Nephron progenitor cell (in vitro differentiated cells): ENCODE results near the gene ADARB2.

ENCODE experiments used
- DNase-seq: peaks from one replicate; pipeline ENCODE4 v3.0.0; 2021
- H3K27ac Mint-ChIP-seq: 2 replicates; pipeline ENCODE4 v1.8.0; 2021; ENCODE audit warnings: mild to moderate bottlenecking, moderate library complexity, mixed read lengths
- H3K27me3 Mint-ChIP-seq: 2 replicates; pipeline ENCODE4 v1.8.0; 2021; ENCODE audit warnings: mild to moderate bottlenecking, low read depth, mixed read lengths; ENCODE audit not compliant: poor library complexity
- H3K36me3 Mint-ChIP-seq: 2 replicates; pipeline ENCODE4 v1.8.0; 2021; ENCODE audit warnings: low read depth, mixed read lengths
- H3K4me1 Mint-ChIP-seq: 2 replicates; pipeline ENCODE4 v1.8.0; 2021; ENCODE audit warnings: mixed read lengths
- H3K4me3 Mint-ChIP-seq: 2 replicates; pipeline ENCODE4 v1.8.0; 2021; ENCODE audit warnings: mild to moderate bottlenecking, moderate library complexity, mixed read lengths
- H3K9me3 Mint-ChIP-seq: 2 replicates; pipeline ENCODE4 v1.8.0; 2021; ENCODE audit warnings: mild to moderate bottlenecking, moderate library complexity, mixed read lengths
- TF ChIP-seq, protein P1 (sequence below): fragments of 200-600 bp; sonication (generic); IDR thresholded peaks from 2 replicates; pipeline ENCODE4 v1.5.0; 2021; ENCODE audit warnings: antibody characterized with exemption

Gene ADARB2

GRCh38 chr10:1170867-1171180 is 566.5 kb downstream of the ADARB2 start:
- H3K27me3 Mint-ChIP-seq, result peaks cover 6% of the 10 kb centered on the region
- H3K36me3 Mint-ChIP-seq, result no peaks in the 10 kb centered on the region
- H3K9me3 Mint-ChIP-seq, result no peaks in the 10 kb centered on the region
- TF ChIP-seq, protein P1, sequence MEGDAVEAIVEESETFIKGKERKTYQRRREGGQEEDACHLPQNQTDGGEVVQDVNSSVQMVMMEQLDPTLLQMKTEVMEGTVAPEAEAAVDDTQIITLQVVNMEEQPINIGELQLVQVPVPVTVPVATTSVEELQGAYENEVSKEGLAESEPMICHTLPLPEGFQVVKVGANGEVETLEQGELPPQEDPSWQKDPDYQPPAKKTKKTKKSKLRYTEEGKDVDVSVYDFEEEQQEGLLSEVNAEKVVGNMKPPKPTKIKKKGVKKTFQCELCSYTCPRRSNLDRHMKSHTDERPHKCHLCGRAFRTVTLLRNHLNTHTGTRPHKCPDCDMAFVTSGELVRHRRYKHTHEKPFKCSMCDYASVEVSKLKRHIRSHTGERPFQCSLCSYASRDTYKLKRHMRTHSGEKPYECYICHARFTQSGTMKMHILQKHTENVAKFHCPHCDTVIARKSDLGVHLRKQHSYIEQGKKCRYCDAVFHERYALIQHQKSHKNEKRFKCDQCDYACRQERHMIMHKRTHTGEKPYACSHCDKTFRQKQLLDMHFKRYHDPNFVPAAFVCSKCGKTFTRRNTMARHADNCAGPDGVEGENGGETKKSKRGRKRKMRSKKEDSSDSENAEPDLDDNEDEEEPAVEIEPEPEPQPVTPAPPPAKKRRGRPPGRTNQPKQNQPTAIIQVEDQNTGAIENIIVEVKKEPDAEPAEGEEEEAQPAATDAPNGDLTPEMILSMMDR, result no peak
- peaks cover 44% of the 10 kb centered on the region for H3K4me1 Mint-ChIP-seq
- H3K4me3 Mint-ChIP-seq, result no peak overlapping the region
- DNase-seq, result no peak
- H3K27ac Mint-ChIP-seq, result no peak overlapping the region

DNA sequence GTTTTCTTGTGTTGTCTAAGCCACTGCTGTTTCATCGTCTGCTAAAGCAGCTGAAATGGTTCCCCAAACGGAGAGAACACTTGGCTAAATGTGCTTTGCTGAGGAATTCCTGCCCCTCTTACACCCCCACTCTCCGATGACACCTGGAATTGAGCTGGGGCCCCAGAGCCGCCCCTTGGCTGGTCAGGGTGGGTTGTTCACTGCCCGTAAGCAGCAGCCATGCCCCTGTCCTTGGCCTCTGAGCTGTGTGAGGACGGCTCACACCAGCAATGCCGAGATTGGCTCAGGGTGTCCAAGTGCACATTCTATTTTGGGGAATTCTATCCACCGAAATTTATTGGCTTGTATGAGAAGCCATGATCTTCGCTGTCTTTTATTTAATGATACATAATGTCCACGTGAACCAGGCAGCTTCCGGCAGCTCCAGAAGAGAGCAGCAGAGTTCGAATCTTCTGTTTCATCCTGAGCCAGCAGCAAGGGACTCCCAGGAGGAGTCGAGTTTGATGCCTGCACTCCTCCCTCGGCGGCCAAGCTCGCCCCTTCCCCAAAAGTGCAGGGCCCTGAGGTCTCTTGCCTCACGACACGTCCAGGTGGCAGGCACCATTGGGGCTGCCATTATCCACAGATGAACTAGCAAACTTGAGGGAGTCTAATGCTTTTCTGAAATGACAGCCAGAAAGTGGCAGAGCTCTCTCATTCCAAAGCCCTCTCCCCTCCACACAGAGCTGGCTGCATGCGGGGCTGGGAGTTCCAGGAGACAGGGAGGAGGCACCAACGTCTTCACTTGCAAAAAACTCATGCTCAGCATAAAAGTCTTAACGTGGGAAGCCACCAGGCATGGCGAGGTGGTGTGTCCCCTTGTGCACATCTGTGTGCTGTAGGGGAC is 567.1 kb downstream of the ADARB2 start:
- no peak for DNase-seq
- H3K27me3 Mint-ChIP-seq, result peaks cover 11% of the 10 kb centered on the region
- TF ChIP-seq, protein P1, result no peak
- no peak overlapping the region for H3K4me3 Mint-ChIP-seq
- H3K27ac Mint-ChIP-seq, result no peak overlapping the region
- no peaks in the 10 kb centered on the region for H3K9me3 Mint-ChIP-seq
- no peaks in the 10 kb centered on the region for H3K36me3 Mint-ChIP-seq
- peaks cover 39% of the 10 kb centered on the region for H3K4me1 Mint-ChIP-seq

DNA sequence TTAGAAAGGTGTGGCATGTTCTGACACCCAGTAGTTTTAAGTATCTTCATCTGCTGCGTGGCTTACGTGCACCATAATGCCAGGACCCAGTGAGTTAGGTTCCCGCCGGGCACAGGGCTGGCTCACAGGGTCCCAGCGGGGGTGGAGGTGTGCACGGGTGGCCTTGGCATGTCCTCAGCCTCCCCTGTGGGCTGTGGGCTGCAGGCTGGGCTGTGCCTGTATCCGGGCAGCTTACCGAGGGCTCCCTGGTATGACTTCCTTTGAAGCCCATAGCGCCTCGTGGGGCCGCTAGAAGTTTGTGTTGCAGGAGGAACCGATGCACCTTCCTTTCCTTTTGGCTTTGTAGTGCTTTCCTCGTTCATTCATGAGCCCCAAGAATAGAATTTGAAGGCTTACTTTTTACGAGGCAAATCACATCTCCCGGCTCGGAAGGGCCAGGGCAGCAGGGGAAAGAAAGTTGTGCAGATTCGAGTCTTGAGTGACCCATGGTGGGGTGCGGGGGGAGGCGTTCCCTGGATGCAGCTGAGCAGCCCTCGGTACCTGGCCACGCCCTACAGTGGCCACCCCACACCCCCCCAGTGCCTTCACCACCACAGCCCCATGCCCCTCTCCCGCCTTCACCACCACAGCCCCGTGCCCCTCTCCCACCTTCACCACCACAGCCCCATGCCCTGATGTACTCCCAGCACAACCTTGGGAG is 568.0 kb downstream of the ADARB2 start:
- TF ChIP-seq, protein P1, result no peak
- Mint-ChIP-seq H3K36me3 (no peaks in the 10 kb centered on the region), H3K4me3 (no peak overlapping the region), H3K9me3 (no peaks in the 10 kb centered on the region), H3K4me1 (peaks cover 36% of the 10 kb centered on the region), H3K27ac (no peak overlapping the region), H3K27me3 (peaks cover 11% of the 10 kb centered on the region)
- no peak for DNase-seq

DNA sequence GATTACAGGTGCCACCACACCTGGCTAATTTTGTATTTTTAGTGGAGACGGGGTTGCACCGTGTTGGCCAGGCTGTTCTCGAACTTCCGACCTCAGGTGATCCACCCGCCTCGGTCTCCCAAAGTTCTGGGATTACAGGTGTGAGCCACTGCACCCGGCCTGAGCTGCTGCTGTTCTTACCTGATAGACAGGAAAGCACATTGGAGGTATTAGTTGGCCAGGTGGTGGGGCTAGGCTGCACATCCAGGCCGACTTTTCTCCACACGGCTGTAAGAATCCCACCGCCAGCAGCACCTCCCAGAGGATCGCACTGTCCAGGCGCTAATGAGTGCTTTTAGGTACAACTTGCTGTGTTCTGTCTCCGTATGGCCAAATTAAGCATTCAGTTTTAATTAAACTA is 568.6 kb downstream of the ADARB2 start:
- H3K27me3 Mint-ChIP-seq, result peaks cover 11% of the 10 kb centered on the region
- TF ChIP-seq, protein P1, result no peak
- H3K4me3 Mint-ChIP-seq, result no peak overlapping the region
- peaks cover 36% of the 10 kb centered on the region for H3K4me1 Mint-ChIP-seq
- no peaks in the 10 kb centered on the region for H3K36me3 Mint-ChIP-seq
- H3K9me3 Mint-ChIP-seq, result no peaks in the 10 kb centered on the region
- H3K27ac Mint-ChIP-seq, result no peak overlapping the region
- DNase-seq, result no peak

DNA sequence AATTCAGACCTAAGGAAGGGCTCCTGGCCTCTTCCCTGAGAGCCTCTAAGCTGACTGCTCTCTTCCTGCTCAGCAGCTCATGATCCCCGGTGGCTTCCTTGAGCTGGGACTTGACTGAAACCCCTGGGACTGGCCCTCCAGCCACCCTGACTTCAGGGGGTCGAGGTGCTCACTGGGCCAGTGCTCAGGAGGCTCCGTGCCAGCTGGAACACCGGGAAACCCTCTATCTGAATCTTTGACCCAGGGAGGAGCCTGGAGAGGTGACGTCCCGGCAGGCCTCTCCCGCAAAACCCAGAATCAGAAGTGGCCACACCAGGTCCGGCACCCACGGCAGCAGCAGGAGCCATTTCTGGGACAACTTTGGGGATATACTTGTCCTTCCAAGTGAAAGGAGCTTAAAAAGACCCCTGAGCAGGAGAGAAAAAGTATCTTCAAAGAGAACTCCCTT is 570.5 kb downstream of the ADARB2 start:
- Mint-ChIP-seq H3K4me3 (no peak overlapping the region), H3K27ac (no peak overlapping the region)

More for the DNA sequence above, 570.5 kb downstream of the ADARB2 start:
- TF ChIP-seq, protein P1, result no peak
- Mint-ChIP-seq H3K36me3 (no peaks in the 10 kb centered on the region), H3K4me1 (peaks cover 21% of the 10 kb centered on the region), H3K9me3 (no peaks in the 10 kb centered on the region), H3K27me3 (peaks cover 14% of the 10 kb centered on the region)
- DNase-seq, result no peak
